DND-41 (cell line): ENCODE data around the gene FOXP1.

ENCODE experiments used
- ATAC-seq: fragments of 200-7000 bp; cut with Tn5 transposase; 3 replicates; pipeline ENCODE4 v1.9.1; 2021; ENCODE audit warnings: low read depth; ENCODE audit not compliant: insufficient read depth
- DNase-seq: peaks from one replicate; pipeline ENCODE4 v3.0.0-alpha.2; 2020
- H2AFZ ChIP-seq: 2 replicates; pipeline ENCODE4 v1.6.0; 2012; ENCODE audit warnings: low read depth, low read length
- H3K27ac ChIP-seq: 2 replicates; pipeline ENCODE4 v1.5.1; 2012; ENCODE audit warnings: low read length, inconsistent platforms
- H3K27me3 ChIP-seq: fragments of 200-600 bp; sonication (generic); 2 replicates; pipeline ENCODE4 v1.6.0; 2012; ENCODE audit warnings: low read length, mild to moderate bottlenecking, inconsistent platforms; ENCODE audit not compliant: insufficient read depth, poor library complexity
- H3K36me3 ChIP-seq: 2 replicates; pipeline ENCODE4 v1.5.1; 2012; ENCODE audit warnings: low read length, inconsistent platforms; ENCODE audit not compliant: insufficient read depth
- H3K4me1 ChIP-seq: 2 replicates; pipeline ENCODE4 v1.5.1; 2012; ENCODE audit warnings: mild to moderate bottlenecking, low read length; ENCODE audit not compliant: insufficient read depth
- H3K4me2 ChIP-seq: 2 replicates; pipeline ENCODE4 v1.6.0; 2012; ENCODE audit warnings: mild to moderate bottlenecking, moderate library complexity, low read length, inconsistent platforms; ENCODE audit not compliant: insufficient read depth
- H3K4me3 ChIP-seq, 2 experiments: fragments of 200-600 bp in 1 of 2; shearing (Covaris generic) in 1 of 2; 2 replicates each; pipeline ENCODE4 v1.5.1; 2012 to 2016; ENCODE audit warnings: inconsistent platforms in 2 of 2, low read length in 2 of 2, mild to moderate bottlenecking in 2 of 2, low read depth in 1 of 2, moderate library complexity in 1 of 2
- H3K79me2 ChIP-seq: 2 replicates; pipeline ENCODE4 v1.6.0; 2012; ENCODE audit warnings: low read length, inconsistent platforms; ENCODE audit not compliant: insufficient read depth
- H3K9ac ChIP-seq: 2 replicates; pipeline ENCODE4 v1.6.0; 2012; ENCODE audit warnings: low read depth, mild to moderate bottlenecking, inconsistent platforms, low read length, moderate library complexity
- H3K9me3 ChIP-seq: 2 replicates; pipeline ENCODE4 v1.5.1; 2012; ENCODE audit warnings: low read length, moderate library complexity, mild to moderate bottlenecking, inconsistent platforms; ENCODE audit not compliant: insufficient read depth, severe bottlenecking
- H4K20me1 ChIP-seq: 2 replicates; pipeline ENCODE4 v1.6.0; 2012; ENCODE audit warnings: low read length; ENCODE audit not compliant: insufficient read depth
- CTCF ChIP-seq: IDR thresholded peaks from 2 replicates; pipeline ENCODE4 v1.5.1; 2012; ENCODE audit warnings: borderline replicate concordance, low read length, moderate library complexity, mild to moderate bottlenecking; ENCODE audit not compliant: poor library complexity, severe bottlenecking; ENCODE audit errors: extremely low read depth
- EZH2 ChIP-seq: IDR thresholded peaks from 3 replicates; pipeline ENCODE4 v1.6.1; 2012; ENCODE audit warnings: borderline replicate concordance, low read depth, mild to moderate bottlenecking, moderate library complexity, low read length, inconsistent platforms; ENCODE audit not compliant: severe bottlenecking

The FOXP1 gene

DNA sequence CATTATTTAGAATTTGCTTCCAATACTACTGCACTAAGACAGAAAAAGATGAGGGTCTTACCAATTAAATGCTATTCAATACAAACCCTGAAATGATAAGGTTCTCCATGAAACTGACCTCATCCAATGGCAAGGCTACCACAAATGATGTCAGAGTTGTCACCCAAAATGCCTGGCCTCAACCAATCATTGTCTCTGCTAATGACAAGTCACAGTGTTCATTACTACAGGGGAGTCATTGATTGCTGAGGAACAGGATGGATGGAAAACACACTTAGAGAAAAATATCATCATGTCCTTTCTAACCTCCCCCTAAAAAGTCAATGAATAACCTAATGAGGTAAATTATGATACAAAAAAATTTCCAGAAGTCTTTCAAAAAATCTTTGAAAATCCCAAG is 91.0 kb downstream of the FOXP1 start:
- no peaks in the 10 kb centered on the region for H3K4me1 ChIP-seq
- no peak overlapping the region for H3K4me3 ChIP-seq
- H3K36me3 ChIP-seq: peaks cover 40% of the 10 kb centered on the region
- no peaks in the 10 kb centered on the region for H3K9me3 ChIP-seq
- DNase-seq: no peak
- peaks cover 18% of the 10 kb centered on the region for H3K79me2 ChIP-seq
- no peak overlapping the region for H3K4me2 ChIP-seq
- no peak for ATAC-seq
- no peak overlapping the region for H3K9ac ChIP-seq
- no peak overlapping the region for H2AFZ ChIP-seq
- H3K27me3 ChIP-seq: no peaks in the 10 kb centered on the region
- TF ChIP-seq CTCF: no peak
- TF ChIP-seq EZH2: no peak
- H4K20me1 ChIP-seq: peaks cover 3% of the 10 kb centered on the region; the same call in 1 of the 2 replicates
- H3K27ac ChIP-seq: no peak overlapping the region

- no peak overlapping the region for H2AFZ ChIP-seq
- no peaks in the 10 kb centered on the region for H3K4me1 ChIP-seq
- DNase-seq: no peak
- TF ChIP-seq CTCF (no peak), EZH2 (no peak)
- no peak overlapping the region for H3K4me3 ChIP-seq
- no peaks in the 10 kb centered on the region for H3K27me3 ChIP-seq
- H3K9me3 ChIP-seq: no peaks in the 10 kb centered on the region
- H3K79me2 ChIP-seq: peaks cover 21% of the 10 kb centered on the region
- no peak overlapping the region for H3K27ac ChIP-seq
- ATAC-seq: no peak
- H3K36me3 ChIP-seq: peaks cover 40% of the 10 kb centered on the region
- H4K20me1 ChIP-seq: 0 out of 2 replicates have a peak, but pooled peaks cover 3% of the 10 kb centered on the region
- no peak overlapping the region for H3K4me2 ChIP-seq
- H3K9ac ChIP-seq: no peak overlapping the region
Observed at GRCh38 chr3:71491154-71491752, 92.3 kb downstream of the FOXP1 start.

DNA sequence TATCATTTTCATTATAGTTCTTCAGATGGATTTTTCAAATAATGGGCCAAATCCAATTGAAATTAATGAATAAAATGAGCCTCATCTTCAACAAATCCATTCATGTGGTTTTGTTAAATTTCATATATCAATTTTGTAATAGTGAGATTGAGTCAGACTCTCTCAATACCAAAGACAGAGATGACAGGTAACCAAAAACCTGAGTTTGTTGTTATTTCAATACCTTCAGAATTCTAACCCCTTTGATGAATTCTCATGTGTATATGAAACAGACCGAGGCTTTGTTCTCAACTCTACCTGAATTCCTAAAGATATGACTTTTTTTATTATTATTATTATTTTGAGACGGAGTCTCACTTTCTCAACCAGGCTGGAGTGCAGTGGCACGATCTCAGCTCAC is 92.8 kb downstream of the FOXP1 start:
- no peak for ATAC-seq
- no peaks in the 10 kb centered on the region for H3K4me1 ChIP-seq

More for the DNA sequence above, 92.8 kb downstream of the FOXP1 start:
- TF ChIP-seq EZH2 (no peak), CTCF (no peak)
- Histone ChIP-seq H3K4me2 (no peak overlapping the region), H3K9ac (no peak overlapping the region), H4K20me1 (0 out of 2 replicates have a peak, but pooled peaks cover 3% of the 10 kb centered on the region), H3K36me3 (peaks cover 40% of the 10 kb centered on the region), H3K27me3 (no peaks in the 10 kb centered on the region), H3K4me3 (no peak overlapping the region), H2AFZ (no peak overlapping the region), H3K27ac (no peak overlapping the region), H3K79me2 (peaks cover 18% of the 10 kb centered on the region), H3K9me3 (no peaks in the 10 kb centered on the region)
- DNase-seq: no peak
